Glutamatergic neuron (in vitro differentiated cells): ENCODE data around the gene HSP90AA1. TPM values are rescaled to one million over a fixed set of nuclear protein-coding genes. Genes with fewer than 3 reads are reported as not detected.

ENCODE experiments used
- DNase-seq: peaks from one replicate; pipeline ENCODE4 v3.0.0; 2022
- H3K27ac Mint-ChIP-seq: one replicate; pipeline ENCODE4 v1.8.0; 2020; ENCODE audit warnings: mild to moderate bottlenecking, mixed read lengths, inconsistent platforms; ENCODE audit not compliant: unreplicated experiment
- H3K27me3 Mint-ChIP-seq: one replicate; pipeline ENCODE4 v1.8.0; 2020; ENCODE audit warnings: mild to moderate bottlenecking, moderate library complexity, mixed read lengths, inconsistent platforms; ENCODE audit not compliant: unreplicated experiment
- H3K36me3 Mint-ChIP-seq: one replicate; pipeline ENCODE4 v1.8.0; 2020; ENCODE audit warnings: mild to moderate bottlenecking, mixed read lengths, inconsistent platforms; ENCODE audit not compliant: unreplicated experiment
- H3K4me1 Mint-ChIP-seq: one replicate; pipeline ENCODE4 v1.8.0; 2020; ENCODE audit warnings: mild to moderate bottlenecking, low read depth, mixed read lengths, inconsistent platforms; ENCODE audit not compliant: unreplicated experiment
- H3K4me3 Mint-ChIP-seq: one replicate; pipeline ENCODE4 v1.8.0; 2020; ENCODE audit warnings: mild to moderate bottlenecking, mixed read lengths, inconsistent platforms; ENCODE audit not compliant: unreplicated experiment
- H3K9me3 Mint-ChIP-seq: one replicate; pipeline ENCODE4 v1.8.0; 2020; ENCODE audit warnings: mild to moderate bottlenecking, moderate library complexity, mixed read lengths, inconsistent platforms; ENCODE audit not compliant: unreplicated experiment
- total RNA-seq: library from RNA; stranded (reverse); fragmentation: NEBNext Ultra II Directional; extraction: Animal tissue kit (Norgen Biotek cat#: 25700); gene quantifications from one replicate; pipeline ENCODE4 v1.2.1, GENCODE V29; 2021; ENCODE audit not compliant: unreplicated experiment
- TF ChIP-seq, protein P1 (sequence below): fragments of 200-600 bp; sonication (generic); IDR thresholded peaks from one replicate; pipeline ENCODE4 v1.5.0; 2021; ENCODE audit not compliant: partially characterized antibody, unreplicated experiment

Gene HSP90AA1
- total RNA-seq, 1 donor from 2014 or later: 610 TPM

GRCh38 chr14:102049258-102050025 is 37.4 kb downstream of the HSP90AA1 start:
- H3K9me3 Mint-ChIP-seq: peaks cover 9% of the 10 kb centered on the region

DNA sequence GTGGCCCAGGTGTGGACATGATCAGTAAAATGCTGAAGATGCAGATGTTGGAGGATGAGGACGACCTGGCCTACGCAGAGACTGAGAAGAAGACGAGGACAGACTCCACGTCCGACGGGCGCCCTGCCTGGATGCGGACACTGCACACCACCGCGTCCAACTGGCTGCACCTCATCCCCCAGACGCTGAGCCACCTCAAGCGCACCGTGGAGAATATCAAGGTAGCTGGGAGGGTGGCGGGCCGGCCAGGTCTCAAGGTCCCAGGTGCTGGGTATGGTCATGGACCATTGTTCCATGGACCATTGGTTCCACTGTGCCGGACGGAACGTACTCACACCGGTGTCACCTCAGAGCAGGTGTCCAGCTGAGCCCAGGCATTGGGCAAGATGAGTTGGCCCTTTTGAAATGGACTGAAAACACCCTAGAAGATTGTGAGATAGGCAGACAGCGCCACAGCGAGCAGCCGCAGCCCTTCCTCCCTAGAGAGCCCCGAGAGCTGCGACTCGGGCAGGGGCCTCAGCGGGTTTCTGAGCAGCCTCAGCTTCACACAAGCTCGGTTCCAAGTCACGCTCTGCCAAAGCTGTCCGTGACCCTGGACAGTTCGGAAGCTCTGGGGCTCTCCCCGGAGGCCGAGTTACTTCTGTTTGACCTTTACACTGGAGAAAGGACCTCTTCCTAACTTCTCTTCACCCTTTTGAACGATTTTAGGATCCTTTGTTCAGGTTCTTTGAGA is 38.9 kb downstream of the HSP90AA1 start:
- no peak for DNase-seq
- Mint-ChIP-seq H3K9me3 (peaks cover 7% of the 10 kb centered on the region), H3K36me3 (no peaks in the 10 kb centered on the region), H3K27ac (no peak overlapping the region), H3K4me3 (no peak overlapping the region), H3K27me3 (peaks cover 17% of the 10 kb centered on the region), H3K4me1 (no peaks in the 10 kb centered on the region)
- TF ChIP-seq, protein P1, sequence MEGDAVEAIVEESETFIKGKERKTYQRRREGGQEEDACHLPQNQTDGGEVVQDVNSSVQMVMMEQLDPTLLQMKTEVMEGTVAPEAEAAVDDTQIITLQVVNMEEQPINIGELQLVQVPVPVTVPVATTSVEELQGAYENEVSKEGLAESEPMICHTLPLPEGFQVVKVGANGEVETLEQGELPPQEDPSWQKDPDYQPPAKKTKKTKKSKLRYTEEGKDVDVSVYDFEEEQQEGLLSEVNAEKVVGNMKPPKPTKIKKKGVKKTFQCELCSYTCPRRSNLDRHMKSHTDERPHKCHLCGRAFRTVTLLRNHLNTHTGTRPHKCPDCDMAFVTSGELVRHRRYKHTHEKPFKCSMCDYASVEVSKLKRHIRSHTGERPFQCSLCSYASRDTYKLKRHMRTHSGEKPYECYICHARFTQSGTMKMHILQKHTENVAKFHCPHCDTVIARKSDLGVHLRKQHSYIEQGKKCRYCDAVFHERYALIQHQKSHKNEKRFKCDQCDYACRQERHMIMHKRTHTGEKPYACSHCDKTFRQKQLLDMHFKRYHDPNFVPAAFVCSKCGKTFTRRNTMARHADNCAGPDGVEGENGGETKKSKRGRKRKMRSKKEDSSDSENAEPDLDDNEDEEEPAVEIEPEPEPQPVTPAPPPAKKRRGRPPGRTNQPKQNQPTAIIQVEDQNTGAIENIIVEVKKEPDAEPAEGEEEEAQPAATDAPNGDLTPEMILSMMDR: no peak

More at GRCh38 chr14:102049258-102050025, 37.4 kb downstream of the HSP90AA1 start:
- H3K4me1 Mint-ChIP-seq: no peaks in the 10 kb centered on the region
- no peak overlapping the region for H3K4me3 Mint-ChIP-seq
- H3K36me3 Mint-ChIP-seq: no peaks in the 10 kb centered on the region
- H3K27me3 Mint-ChIP-seq: peaks cover 13% of the 10 kb centered on the region
- no peak for DNase-seq
- H3K27ac Mint-ChIP-seq: no peak overlapping the region
- TF ChIP-seq, protein P1: no peak

DNA sequence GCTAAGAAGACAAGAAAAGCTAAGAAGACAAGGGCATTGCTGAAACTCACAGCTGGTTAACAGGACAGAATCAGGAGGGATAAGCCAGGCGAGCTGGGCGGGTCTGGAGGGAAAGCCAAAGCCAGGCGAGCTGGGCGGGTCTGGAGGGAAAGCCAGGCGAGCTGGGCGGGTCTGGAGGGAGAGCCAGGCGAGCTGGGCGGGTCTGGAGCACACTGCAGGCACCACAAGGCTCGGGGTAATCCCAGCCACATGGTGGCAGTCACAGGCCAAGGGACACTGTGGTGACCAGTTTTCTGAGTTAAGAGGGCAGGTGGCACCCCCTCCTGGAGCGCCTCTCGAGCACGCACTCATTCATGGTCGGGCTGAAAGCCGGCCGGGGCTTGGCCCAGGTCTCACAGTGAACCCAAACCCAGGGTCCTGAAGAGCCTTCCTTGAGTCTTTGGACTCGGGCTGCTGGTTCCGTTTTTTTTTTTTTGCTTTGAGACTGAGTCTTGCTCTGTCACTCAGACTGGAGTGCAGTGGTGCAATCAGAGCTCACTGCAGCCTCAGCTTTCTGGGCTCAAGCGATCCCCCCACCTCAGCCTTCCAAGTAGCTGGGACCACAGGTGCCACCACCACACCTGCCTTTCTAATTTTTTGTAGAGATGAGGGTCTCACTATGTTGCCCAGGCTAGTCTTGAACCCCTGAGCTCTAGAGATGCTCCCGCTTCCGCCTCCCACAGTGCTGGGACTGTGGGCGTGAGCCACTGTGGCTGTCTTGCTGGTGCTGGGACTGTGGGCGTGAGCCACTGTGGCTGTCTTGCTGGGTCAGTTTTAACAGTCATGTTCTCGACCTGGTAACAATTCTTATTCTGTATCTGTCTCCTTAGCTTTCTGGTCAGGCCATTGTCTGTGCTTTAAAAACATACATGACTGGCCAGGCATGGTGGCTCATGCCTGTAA is 40.2 kb downstream of the HSP90AA1 start:
- Mint-ChIP-seq H3K9me3 (peaks cover 9% of the 10 kb centered on the region), H3K36me3 (no peaks in the 10 kb centered on the region)
- TF ChIP-seq, protein P1: no peak

GRCh38 chr14:102044566-102044965 is 42.3 kb downstream of the HSP90AA1 start:
- H3K27ac Mint-ChIP-seq: peak overlapping the region; percentile 33
- TF ChIP-seq, protein P1: no peak
- peaks cover 6% of the 10 kb centered on the region for H3K9me3 Mint-ChIP-seq
- H3K36me3 Mint-ChIP-seq: no peaks in the 10 kb centered on the region
- H3K4me3 Mint-ChIP-seq: no peak overlapping the region
- H3K27me3 Mint-ChIP-seq: peaks cover 18% of the 10 kb centered on the region
- no peak for DNase-seq
- H3K4me1 Mint-ChIP-seq: no peaks in the 10 kb centered on the region

More for the DNA sequence above, 40.2 kb downstream of the HSP90AA1 start:
- peaks cover 18% of the 10 kb centered on the region for H3K27me3 Mint-ChIP-seq
- no peaks in the 10 kb centered on the region for H3K4me1 Mint-ChIP-seq
- no peak overlapping the region for H3K27ac Mint-ChIP-seq
- DNase-seq: peak; percentile 73
- no peak overlapping the region for H3K4me3 Mint-ChIP-seq
